AG04449 (cell line): ENCODE measurements around the gene SLC7A6.

Experiments
- CTCF ChIA-PET: fragments of 350-600 bp; formaldehyde crosslinking; extraction: SDS; loops from one replicate; lab custom pipeline; 2021; ENCODE audit warnings: antibody characterized with exemption; lab: Yijun Ruan, JAX
- POLR2A ChIA-PET: fragments of 400-600, 350-600 bp; formaldehyde crosslinking; extraction: SDS; loops from one replicate; lab custom pipeline; 2020; ENCODE audit warnings: antibody characterized with exemption, inconsistent platforms; lab: Yijun Ruan, JAX
- DNase-seq: peaks from one replicate; pipeline ENCODE4 v3.0.0-alpha.2; 2010; ENCODE audit warnings: low read depth, low spot score
- H3K4me3 ChIP-seq: 2 replicates; pipeline ENCODE4 v1.5.1; 2011; ENCODE audit warnings: low read depth, mild to moderate bottlenecking, control low read depth, low read length
- CTCF ChIP-seq: IDR thresholded peaks from one replicate; pipeline ENCODE4 v1.5.1; 2011; ENCODE audit warnings: mild to moderate bottlenecking, moderate library complexity, low read length, control low read depth, inconsistent platforms; ENCODE audit not compliant: insufficient read depth; ENCODE audit errors: missing control alignments

SLC7A6 gene

GRCh38 chr16:68229431-68230175 lies 34.7 kb upstream of the SLC7A6 start:
- POLR2A ChIA-PET, result no interaction called here
- DNase-seq, result peak; percentile 31
- no peak overlapping the region for H3K4me3 ChIP-seq
- peak; percentile 73 for TF ChIP-seq CTCF
- CTCF ChIA-PET, result interaction anchor here (0.7 to 6.7 kb wide), 26 partner anchors 9 to 413 kb away, joined by 3 to 124 read pairs (median 4); partner anchors contain the start of genes DDX28, DUS2, NFATC3 and NRN1L

- DNase-seq, result no peak
- CTCF ChIA-PET, result interaction anchor here (0.7 to 6.7 kb wide), 26 partner anchors 8 to 414 kb away, joined by 3 to 124 read pairs (median 4); partner anchors contain the start of genes DDX28, DUS2, NFATC3 and NRN1L
- TF ChIP-seq CTCF, result no peak
- no peak overlapping the region for H3K4me3 ChIP-seq
- POLR2A ChIA-PET, result no interaction called here
Measured at GRCh38 chr16:68230176-68230571, 34.2 kb upstream of the SLC7A6 start.

GRCh38 chr16:68230956-68231355 lies 33.4 kb upstream of the SLC7A6 start:
- ChIA-PET CTCF (interaction anchor here (1.3 to 6.7 kb wide), 8 partner anchors 11 to 347 kb away, joined by 3 to 124 read pairs (median 11); partner anchors contain the start of genes NFATC3 and NRN1L), POLR2A (no interaction called here)
- no peak overlapping the region for H3K4me3 ChIP-seq
- no peak for TF ChIP-seq CTCF
- DNase-seq, result no peak

- ChIA-PET CTCF (interaction anchor here (1.3 to 6.7 kb wide), 6 partner anchors 137 to 348 kb away, joined by 3 to 124 read pairs (median 30); partner anchors contain the start of genes NFATC3 and NRN1L), POLR2A (no interaction called here)
- no peak for DNase-seq
- TF ChIP-seq CTCF, result no peak
- no peak overlapping the region for H3K4me3 ChIP-seq
Measured at GRCh38 chr16:68231384-68232136, 32.8 kb upstream of the SLC7A6 start.

- DNase-seq, result no peak
- ChIA-PET CTCF (no interaction called here), POLR2A (no interaction called here)
- H3K4me3 ChIP-seq, result no peak overlapping the region
- no peak for TF ChIP-seq CTCF
Measured at GRCh38 chr16:68232335-68232734, 32.0 kb upstream of the SLC7A6 start.
